NCI-H1694 (cell line): ENCODE data around the gene CEP43.

Source experiments
- DNase-seq: peaks from one replicate; lab custom pipeline; 2025; lab: John Stamatoyannopoulos, UW

The CEP43 gene

GRCh38 chr6:166966268-166966667 is 32.9 kb upstream of the CEP43 start:
- DNase-seq = no peak

DNA sequence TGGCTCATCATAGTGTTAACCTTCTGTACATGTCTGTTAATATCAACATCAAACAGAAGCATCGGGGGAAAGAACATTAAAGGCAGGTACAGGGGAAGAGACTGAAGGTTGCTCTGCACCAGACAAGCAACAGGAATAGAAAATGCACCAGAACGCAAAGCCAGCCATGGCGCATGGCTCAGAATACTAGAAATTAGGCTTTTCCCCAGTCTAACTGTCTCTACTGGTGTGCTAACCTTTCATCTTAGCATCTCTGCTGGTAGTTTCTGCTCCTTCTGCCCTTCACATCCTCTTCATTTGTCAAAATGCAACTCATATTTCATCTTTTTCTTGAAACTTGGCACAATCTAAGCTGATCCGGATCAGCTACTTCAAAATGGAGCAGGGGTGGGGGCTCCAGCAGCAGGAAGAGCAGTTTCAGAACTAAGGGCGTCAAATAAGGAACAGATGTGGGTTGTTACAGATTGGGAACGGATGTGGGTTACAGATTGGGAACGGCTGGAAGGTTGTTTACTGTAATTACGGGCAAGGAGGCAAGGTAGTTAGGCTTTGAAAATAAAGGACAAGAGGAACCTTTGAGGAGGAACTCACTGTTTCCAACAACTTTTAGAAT is 29.7 kb upstream of the CEP43 start:
- DNase-seq = no peak

DNA sequence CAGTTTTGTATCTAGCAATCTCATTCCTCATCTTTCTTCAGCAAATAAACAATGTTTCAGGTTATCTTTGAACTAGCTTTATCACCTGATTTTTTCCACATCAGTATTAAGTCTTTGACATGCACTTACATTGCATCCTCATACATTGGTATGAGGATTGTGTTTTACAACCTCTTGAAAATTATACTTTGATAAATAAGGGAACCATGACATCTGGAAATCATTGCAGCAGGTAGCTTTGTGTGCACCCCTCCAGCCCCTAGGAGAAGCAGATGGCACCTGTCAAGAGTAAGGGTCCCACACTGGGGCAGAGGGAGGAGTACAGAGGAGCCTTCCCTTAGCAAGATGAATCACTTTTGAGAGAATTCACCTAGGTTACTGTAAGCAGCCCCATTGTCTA is 29.1 kb upstream of the CEP43 start:
- no peak for DNase-seq

DNA sequence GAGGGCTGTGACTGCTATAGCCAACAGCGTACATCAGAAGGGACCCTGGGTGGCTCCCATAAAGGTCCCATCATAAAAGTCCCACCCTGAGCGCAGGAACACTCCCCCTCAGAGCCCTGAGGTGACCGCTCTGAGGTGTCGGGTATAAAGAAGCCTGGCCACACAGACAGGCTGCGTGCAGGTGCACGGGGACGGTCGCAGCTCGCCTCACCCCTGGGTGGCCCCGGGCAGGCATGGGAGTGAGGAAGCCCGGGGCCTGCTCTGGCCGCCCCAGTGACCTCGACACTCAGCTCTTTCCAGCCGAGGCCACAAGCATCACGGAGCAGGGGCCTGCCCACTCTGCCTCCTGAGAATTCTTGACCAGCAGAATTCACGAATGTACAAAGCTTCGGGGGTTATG is 28.4 kb upstream of the CEP43 start:
- DNase-seq = no peak

GRCh38 chr6:166971271-166971670 is 27.9 kb upstream of the CEP43 start:
- no peak for DNase-seq

DNA sequence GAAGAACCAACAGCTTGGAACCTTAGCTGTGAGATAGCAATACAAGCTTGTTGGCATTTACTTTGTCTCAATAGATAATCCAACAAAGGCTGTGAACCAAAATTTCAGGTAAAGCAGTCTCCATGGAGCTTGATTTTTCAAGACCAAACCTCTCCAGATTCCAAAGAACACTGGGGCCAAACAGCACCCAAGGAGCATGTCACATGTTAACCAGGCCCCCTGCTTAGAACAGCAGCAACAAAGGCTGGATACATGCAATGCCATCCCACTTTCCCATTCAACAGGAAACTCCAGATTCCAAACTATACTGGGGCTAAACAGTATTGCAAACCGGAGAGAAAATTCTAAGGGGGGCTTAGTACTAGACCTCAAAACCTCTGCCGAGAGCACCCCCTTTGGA is 27.1 kb upstream of the CEP43 start:
- no peak for DNase-seq

GRCh38 chr6:166976636-166977035 is 22.6 kb upstream of the CEP43 start:
- DNase-seq = no peak

DNA sequence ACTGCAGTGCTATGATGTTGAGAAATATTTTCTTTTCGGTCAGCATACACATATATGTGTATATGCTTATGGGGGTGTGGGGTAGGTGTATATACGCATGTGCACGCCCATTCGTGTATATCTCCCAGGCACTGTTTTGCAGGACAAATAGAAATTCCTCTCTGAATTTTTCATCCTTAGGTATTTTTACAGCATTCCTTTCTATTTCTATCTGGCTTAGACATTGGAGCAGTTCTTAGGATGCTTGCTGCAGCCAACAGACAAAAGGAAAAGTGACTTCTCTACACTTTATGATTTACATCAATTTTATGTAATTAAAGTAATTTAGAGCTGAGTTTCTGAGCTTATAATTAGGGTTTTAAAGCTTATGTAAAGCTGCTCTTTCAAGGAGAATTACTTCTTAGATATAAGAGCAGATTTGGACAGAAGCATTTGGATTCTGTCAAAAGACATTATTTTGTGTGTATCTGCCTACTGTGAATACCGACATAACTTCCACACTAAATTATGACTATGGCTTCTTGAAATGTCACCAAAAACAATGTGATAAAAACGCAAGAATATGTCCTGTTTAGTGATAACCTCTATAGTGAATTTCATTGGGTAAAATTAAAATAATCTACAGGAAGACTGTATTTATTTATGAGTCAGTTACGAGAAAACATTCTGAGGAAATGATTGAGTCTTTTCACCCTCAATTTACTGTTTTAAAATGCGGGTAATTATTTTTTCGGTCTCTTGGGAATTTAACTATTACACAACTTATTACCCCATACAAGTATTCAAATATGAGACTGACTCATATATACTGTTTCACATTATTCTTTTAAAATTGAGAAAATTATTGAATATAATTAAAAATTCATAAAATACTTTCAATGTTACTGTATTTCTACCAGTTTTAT is 21.3 kb upstream of the CEP43 start:
- no peak for DNase-seq

DNA sequence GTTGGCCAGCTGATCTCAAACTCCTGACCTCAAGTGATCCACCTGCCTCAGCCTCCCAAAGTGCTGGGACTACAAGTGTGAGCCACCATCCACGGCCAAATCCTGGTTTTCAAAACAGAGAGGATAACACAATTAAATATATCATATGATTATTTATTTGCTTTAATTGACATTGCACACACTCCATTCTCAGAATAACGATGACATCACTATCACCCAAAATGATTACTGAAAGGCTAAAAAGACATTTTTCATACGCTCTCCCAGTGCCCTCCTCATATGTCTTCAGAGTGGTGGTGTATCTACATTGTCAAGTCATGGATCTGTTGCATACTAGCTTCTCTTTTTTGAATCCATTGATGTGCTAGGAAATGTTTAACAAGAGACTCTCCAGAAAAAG is 18.5 kb upstream of the CEP43 start:
- no peak for DNase-seq

GRCh38 chr6:166987448-166987847 is 11.7 kb upstream of the CEP43 start:
- DNase-seq = no peak

DNA sequence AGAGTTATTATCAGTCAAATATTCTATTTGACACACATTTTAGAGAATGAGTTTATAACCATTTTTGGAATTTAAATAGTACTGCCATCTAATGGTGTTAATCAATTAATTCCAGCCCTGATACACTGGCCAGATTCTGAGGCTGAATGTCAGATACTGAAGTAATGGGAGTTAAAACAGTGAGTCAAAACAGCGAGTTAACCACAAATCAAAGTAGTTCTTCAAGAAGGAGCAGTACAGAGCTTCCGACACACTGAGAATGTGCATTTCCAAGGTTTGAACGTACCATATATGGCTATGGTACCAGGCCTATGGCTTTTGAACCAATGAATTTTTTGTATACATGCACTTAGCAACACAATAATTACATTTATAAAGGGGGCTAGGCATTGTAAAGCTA is 11.3 kb upstream of the CEP43 start:
- DNase-seq = no peak

- DNase-seq = no peak
These were observed 10.5 kb upstream of the CEP43 start for GRCh38 chr6:166988674-166989201.

GRCh38 chr6:166989427-166990032 is 9.7 kb upstream of the CEP43 start:
- no peak for DNase-seq

DNA sequence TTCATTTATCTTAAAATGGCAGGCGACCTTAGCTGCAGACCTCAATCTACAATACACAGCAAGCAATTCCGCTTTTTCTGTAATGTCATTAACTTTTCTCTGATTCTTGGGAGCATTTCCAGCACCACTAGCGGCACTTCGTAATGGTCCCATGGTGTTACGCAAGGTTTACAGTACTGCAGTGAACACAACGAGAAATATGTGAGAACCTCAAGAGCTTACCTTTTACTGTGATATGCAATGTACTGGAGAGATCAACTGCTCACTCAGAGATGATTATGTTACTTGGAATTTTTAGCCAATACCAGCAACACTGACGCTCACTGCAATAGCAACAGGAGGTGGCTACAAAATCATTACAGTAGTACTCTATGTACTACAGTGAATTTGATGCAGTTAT is 2.8 kb upstream of the CEP43 start:
- DNase-seq = no peak

- no peak for DNase-seq
These were observed 1.8 kb upstream of the CEP43 start for GRCh38 chr6:166997348-166997747.

DNA sequence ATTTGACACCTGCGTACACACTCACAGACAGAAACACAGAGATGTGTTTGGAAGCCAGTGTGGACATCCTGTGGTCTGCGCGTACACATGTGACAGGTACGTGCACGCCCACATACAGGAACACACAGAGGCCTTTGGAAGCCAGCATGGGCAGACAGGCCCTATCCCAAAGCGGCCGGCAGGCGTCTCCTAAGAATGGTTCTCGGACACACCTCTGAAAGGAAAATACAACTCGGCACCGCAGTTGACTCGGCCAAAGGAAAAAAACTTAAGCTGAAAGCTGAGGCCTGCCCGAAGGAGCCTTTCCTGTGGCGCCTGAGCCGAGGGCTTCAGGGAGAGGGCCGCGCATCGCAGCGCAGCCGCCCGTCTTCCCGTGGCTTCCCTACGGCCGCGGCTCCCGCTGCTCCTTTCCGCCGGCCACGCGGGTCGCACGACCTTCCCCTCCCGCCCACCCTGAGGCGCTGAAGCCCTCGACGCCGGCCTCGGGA is 1.4 kb upstream of the CEP43 start:
- DNase-seq = no peak

DNA sequence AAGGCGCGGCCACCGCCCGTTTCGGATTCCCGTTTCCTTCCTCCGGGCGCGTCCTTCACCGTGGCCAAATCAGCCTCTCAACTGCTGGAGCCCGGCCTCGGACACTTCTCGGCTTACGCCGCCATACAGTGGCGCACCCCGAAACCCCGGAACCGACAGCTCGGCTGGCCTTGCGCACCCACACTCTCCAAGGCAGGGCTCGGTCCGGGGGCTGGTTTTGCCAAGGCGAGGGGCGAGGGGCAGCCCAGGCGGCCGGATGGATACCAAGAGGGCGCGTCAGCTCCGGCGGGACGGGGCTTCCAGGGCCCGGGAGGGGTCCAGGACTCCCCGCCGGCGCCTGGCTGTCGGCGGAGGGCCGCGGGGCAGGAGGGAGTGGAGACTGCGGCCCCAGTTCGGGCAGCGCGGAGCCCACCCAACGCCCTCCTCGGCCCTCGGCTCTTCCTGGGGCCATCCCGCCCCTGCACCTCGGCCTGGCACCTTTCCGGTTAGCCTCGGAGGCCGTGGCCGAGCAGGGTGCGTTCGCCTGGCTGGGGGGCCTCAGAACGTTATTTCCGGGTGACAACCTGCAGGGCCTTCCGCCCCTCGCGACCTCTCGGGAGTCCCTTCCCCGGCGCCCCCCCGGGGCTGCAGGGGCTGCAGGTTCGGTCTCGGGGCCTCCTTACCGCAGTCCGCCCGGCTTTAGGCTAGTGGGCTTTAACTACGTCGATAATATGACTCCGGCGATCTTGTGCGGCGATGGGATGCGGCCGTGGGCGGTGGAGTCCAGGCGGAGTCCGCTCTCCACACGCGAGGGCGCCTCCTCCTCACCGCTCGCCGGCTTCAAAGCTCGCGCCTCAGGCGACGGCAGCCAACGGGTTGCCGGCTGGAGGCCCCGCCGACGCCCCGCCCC is 697 bp upstream of the CEP43 start:
- no peak for DNase-seq

DNA sequence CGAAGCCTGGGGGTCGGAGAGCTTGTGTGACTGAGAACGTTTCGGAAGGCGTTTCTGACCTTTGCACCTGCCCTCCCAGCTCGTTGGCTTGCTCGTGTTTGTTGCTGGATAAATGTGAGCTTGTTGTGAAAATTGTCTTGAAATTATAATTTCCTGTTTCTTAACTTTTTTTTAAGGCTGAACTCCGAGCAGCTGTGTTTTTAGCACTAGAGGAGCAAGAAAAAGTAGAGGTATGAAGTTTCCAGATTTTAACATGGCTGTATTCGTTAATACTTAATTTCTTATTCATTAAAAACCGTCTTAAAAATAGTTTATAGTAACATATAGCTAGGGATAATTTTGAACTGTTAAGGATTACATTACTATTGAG is 672 bp downstream of the CEP43 start:
- DNase-seq = no peak

GRCh38 chr6:167000759-167001158 is 1.6 kb downstream of the CEP43 start:
- no peak for DNase-seq

- DNase-seq = no peak
These were observed 6.4 kb downstream of the CEP43 start for GRCh38 chr6:167005350-167006159.

DNA sequence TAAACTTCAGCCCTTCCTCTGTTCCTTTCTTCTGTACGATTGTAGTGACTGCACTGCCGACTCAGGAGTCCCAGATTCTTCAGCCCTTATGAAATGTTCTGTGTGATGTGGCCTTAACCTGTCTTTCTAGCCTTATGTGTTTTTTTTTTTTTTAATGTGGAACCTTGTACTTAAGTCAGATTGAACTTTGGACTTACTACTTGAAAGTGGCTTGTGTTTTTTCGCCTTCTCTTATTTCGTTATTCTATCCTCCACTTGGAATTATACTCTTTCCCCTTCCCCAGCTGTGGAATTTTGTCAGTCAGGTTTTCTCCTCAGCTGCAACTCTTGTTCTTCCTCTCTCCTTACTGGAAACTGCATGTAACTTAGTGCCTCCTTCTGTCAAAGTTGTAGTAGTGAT is 8.8 kb downstream of the CEP43 start:
- no peak for DNase-seq
